GM12872 (cell line): Measurements from ENCODE around the gene ZC3H11A.

Experiments
- CTCF ChIP-seq: IDR thresholded peaks from 3 replicates; pipeline ENCODE4 v1.5.1; 2011; ENCODE audit warnings: low read depth, mild to moderate bottlenecking, low read length, moderate library complexity; ENCODE audit not compliant: insufficient read depth

Gene ZC3H11A

GRCh38 chr1:203794764-203795440 lies 521 bp upstream of the ZC3H11A start:
- no peak for TF ChIP-seq CTCF

- no peak for TF ChIP-seq CTCF
These were observed 798 bp downstream of the ZC3H11A start for GRCh38 chr1:203796236-203796605.

- TF ChIP-seq CTCF: no peak
These were observed 1.8 kb downstream of the ZC3H11A start for GRCh38 chr1:203797216-203797615.

GRCh38 chr1:203797948-203798655 lies 2.7 kb downstream of the ZC3H11A start:
- TF ChIP-seq CTCF: no peak

GRCh38 chr1:203799157-203799556 lies 3.7 kb downstream of the ZC3H11A start:
- TF ChIP-seq CTCF: no peak

GRCh38 chr1:203799971-203800370 lies 4.5 kb downstream of the ZC3H11A start:
- TF ChIP-seq CTCF: no peak

GRCh38 chr1:203805689-203806088 lies 10.3 kb downstream of the ZC3H11A start:
- TF ChIP-seq CTCF: no peak
